Measurements from ENCODE around the gene PRAMEF20. TPM values are rescaled to one million over a fixed set of nuclear protein-coding genes. Genes with fewer than 3 reads are reported as not detected.
"Not testable (repeated sequence)": the region's sequence is repeated elsewhere in the genome, so short reads cannot be mapped to it uniquely, and the experiment has no call there.

PRAMEF20 gene
- total RNA-seq, 1 donor, result not detected

- not testable (repeated sequence) for H3K4me1 ChIP-seq (ENCODE audit: insufficient read depth, low read length); H3K9me3 ChIP-seq (ENCODE audit: low read depth, low read length); H3K27me3 ChIP-seq (ENCODE audit: insufficient read depth, low read length); H3K4me3 ChIP-seq (ENCODE audit: low read length)
Observed at GRCh38 chr1:13439104-13439783, 29.0 kb downstream of the PRAMEF20 start.

- Histone ChIP-seq H3K4me1 (ENCODE audit: insufficient read depth, low read length) (no peaks in the 10 kb centered on the region), H3K9me3 (ENCODE audit: low read depth, low read length) (no peaks in the 10 kb centered on the region), H3K27me3 (ENCODE audit: insufficient read depth, low read length) (no peaks in the 10 kb centered on the region), H3K4me3 (ENCODE audit: low read length) (no peak overlapping the region)
Observed at GRCh38 chr1:13443335-13443979, 33.2 kb downstream of the PRAMEF20 start.

DNA sequence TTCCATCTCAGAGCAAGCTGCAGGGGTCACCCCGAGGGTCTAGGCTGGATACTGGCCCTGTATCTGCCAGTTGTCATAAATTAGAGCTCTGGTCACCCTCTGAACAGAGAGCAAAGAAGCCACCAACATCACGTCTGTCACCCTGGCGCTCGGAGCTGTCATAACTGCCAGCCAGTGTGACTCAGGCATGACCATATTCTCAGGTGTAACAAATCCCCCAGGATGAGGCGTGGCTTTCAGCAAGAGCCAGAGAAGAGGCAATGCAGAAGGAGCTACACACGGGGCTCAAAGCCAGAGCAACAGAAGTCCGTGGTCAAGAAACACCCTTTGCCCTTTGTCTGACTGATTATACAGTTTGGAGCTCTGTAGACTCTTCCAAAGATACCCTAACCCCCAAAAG lies 40.0 kb downstream of the PRAMEF20 start:
- Histone ChIP-seq H3K27me3 (ENCODE audit: insufficient read depth, low read length) (no peaks in the 10 kb centered on the region), H3K4me3 (ENCODE audit: low read length) (no peak overlapping the region), H3K9me3 (ENCODE audit: low read depth, low read length) (no peaks in the 10 kb centered on the region), H3K4me1 (ENCODE audit: insufficient read depth, low read length) (no peaks in the 10 kb centered on the region)

- no peaks in the 10 kb centered on the region for H3K27me3 ChIP-seq (ENCODE audit: insufficient read depth, low read length)
- H3K4me1 ChIP-seq (ENCODE audit: insufficient read depth, low read length), result no peaks in the 10 kb centered on the region
- no peak overlapping the region for H3K4me3 ChIP-seq (ENCODE audit: low read length)
- no peaks in the 10 kb centered on the region for H3K9me3 ChIP-seq (ENCODE audit: low read depth, low read length)
Observed at GRCh38 chr1:13451399-13451965, 41.2 kb downstream of the PRAMEF20 start.

DNA sequence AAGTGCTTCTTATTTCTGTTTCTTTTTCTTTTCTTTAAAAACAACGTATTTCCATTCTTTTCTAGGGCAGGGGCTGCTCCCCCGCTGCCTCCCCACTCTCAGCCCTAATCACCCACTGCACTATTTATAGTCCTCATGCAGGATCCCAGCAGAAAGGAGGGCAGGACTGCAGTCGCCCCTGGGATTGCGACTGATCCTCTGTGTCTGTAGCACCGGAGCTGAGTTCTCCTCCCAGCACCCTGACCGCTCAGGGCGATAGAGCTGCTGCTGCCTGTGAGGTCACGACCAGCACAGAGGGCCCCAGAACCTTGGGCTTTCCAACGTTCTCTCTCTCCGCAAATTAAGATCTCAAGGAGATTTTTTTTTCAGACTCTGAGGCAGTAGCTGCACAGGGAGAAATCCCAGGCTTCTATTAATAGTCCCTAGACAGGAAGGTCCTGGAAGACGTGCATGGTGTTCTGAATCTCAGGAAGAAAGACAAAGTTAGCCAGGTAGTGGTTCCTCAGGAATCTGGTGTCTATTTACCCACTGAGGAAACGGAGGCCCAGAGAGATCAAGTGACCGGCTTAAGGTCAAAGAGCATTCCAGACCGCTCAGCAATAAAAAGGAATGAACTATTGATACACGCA lies 46.8 kb downstream of the PRAMEF20 start:
- Histone ChIP-seq H3K9me3 (ENCODE audit: low read depth, low read length) (no peaks in the 10 kb centered on the region), H3K27me3 (ENCODE audit: insufficient read depth, low read length) (no peaks in the 10 kb centered on the region), H3K4me3 (ENCODE audit: low read length) (no peak overlapping the region), H3K4me1 (ENCODE audit: insufficient read depth, low read length) (no peaks in the 10 kb centered on the region)

DNA sequence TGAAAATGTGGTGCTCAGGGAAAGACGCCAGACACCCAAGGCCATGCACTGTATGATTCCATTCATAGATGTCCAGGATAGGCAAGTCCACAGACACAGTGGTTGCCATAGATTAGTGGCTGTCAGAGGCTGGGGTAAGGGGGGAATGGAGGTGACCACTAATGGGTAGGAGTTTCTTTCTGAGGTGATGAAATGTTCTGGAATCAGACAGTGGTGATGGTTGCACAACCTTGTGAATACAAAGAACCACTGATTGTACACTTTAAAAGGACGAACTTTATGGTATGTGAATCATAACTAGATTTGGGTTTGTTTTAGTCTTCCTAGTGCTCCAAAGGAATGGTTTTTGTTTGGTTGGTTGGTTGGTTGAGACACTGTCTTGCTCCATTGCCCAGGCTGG lies 51.7 kb downstream of the PRAMEF20 start:
- Histone ChIP-seq H3K9me3 (ENCODE audit: low read depth, low read length) (no peaks in the 10 kb centered on the region), H3K27me3 (ENCODE audit: insufficient read depth, low read length) (no peaks in the 10 kb centered on the region), H3K4me3 (ENCODE audit: low read length) (no peak overlapping the region), H3K4me1 (ENCODE audit: insufficient read depth, low read length) (no peaks in the 10 kb centered on the region)

DNA sequence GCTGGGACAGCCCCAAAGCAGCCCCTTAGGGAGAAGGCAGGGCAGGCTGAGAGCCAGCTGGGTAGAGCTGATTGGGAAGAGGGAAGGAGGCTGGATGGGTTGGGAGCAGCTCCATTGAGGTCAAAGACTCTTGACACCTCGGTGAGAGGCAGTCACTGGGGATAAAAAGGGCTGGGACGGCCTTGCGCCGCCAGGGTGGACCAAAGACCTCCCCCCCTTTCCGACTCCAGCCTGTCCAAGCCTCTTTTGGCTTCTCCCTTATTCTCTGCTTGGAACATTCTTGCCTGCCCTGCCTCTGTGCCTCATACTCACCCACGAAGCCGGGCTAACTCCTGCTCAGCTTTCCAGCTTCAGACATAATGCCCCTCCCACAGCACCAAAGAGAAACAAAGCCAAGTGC lies 52.4 kb downstream of the PRAMEF20 start:
- Histone ChIP-seq H3K4me3 (ENCODE audit: low read length) (no peak overlapping the region), H3K9me3 (ENCODE audit: low read depth, low read length) (no peaks in the 10 kb centered on the region), H3K4me1 (ENCODE audit: insufficient read depth, low read length) (no peaks in the 10 kb centered on the region), H3K27me3 (ENCODE audit: insufficient read depth, low read length) (no peaks in the 10 kb centered on the region)

DNA sequence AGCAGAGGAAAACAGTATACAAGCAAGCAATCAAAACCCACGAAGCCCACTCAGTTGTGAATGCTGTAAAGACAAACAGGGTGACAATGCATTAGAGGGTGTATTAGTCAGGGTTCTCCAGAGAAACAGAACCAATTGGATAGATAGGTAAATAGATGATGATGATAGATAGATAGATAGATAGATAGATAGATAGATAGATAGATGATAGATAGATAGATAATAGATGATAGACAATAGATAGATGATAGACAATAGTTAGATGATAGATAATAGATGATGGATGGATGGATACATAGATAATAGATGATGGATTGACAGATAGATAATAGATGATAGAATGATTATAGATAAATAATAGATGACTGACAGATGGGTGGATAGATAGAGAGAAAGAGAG lies 55.3 kb downstream of the PRAMEF20 start:
- Histone ChIP-seq H3K9me3 (ENCODE audit: low read depth, low read length) (no peaks in the 10 kb centered on the region), H3K27me3 (ENCODE audit: insufficient read depth, low read length) (no peaks in the 10 kb centered on the region), H3K4me1 (ENCODE audit: insufficient read depth, low read length) (no peaks in the 10 kb centered on the region), H3K4me3 (ENCODE audit: low read length) (no peak overlapping the region)

DNA sequence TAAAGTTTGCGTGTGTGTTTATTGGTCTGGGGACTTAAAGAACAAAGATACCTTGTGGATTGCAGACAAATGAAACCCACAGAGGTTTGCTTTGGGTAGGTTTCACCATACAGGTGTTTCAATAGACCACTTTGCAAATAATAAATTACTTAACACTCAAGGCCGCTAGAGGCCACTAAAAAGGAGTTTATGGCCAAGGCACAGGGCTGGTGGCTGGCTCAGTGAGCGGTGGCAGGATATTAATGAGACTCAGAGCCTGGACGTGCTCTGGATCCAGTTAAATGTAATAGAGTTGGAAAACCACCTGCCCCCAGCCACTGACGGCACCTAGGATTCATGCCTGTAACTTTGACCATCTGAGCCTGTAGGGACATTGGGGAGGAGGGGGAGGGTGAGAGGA lies 59.1 kb downstream of the PRAMEF20 start:
- Histone ChIP-seq H3K27me3 (ENCODE audit: insufficient read depth, low read length) (no peaks in the 10 kb centered on the region), H3K4me1 (ENCODE audit: insufficient read depth, low read length) (no peaks in the 10 kb centered on the region), H3K9me3 (ENCODE audit: low read depth, low read length) (no peaks in the 10 kb centered on the region), H3K4me3 (ENCODE audit: low read length) (no peak overlapping the region)

Other genes with a start within 250 kb of the PRAMEF20 start
- gene HNRNPCL4, start 244.8 kb upstream of the PRAMEF20 start, total RNA-seq, result not detected
- gene PRAMEF9, start 238.6 kb upstream of the PRAMEF20 start, total RNA-seq, result not detected
- gene PRAMEF13, start 209.0 kb upstream of the PRAMEF20 start, total RNA-seq, result not detected
- not detected for gene PRAMEF18, start 184.3 kb upstream of the PRAMEF20 start, total RNA-seq
- gene PRAMEF5, start 156.3 kb upstream of the PRAMEF20 start, total RNA-seq, result not detected
- not detected for gene PRAMEF8, start 125.3 kb upstream of the PRAMEF20 start, total RNA-seq
- gene PRAMEF33, start 106.9 kb upstream of the PRAMEF20 start, total RNA-seq, result not detected
- 0.10 TPM for gene PRAMEF15, start 94.9 kb upstream of the PRAMEF20 start, total RNA-seq
- gene PRAMEF14, start 63.3 kb upstream of the PRAMEF20 start, total RNA-seq, result not detected
- not detected for gene PRAMEF19, start 38.5 kb upstream of the PRAMEF20 start, total RNA-seq
- not detected for gene PRAMEF17, start 20.8 kb upstream of the PRAMEF20 start, total RNA-seq
- gene LRRC38, start 103.6 kb downstream of the PRAMEF20 start, total RNA-seq, result not detected
- gene PDPN, start 173.4 kb downstream of the PRAMEF20 start, total RNA-seq, result not detected